Renal cortical epithelial cell (primary cell): ENCODE results near the gene M1AP. TPM values are rescaled to one million over a fixed set of nuclear protein-coding genes. Genes with fewer than 3 reads are reported as not detected.
A peak's percentile ranks its signal among the peaks of the same experiment; 100 is the strongest.

ENCODE experiments used
- DNase-seq: peaks from one replicate; pipeline ENCODE4 v3.0.0-alpha.2; 2011; ENCODE audit warnings: low read depth
- total RNA-seq: library from RNA; depleted of rRNA; stranded (reverse); fragments of >200 nt; gene quantifications from 2 replicates; pipeline ENCODE4 v1.2.3, GENCODE V29; 2014

The M1AP gene
- 0.17 and 0.85 TPM in 2 replicates for total RNA-seq

- DNase-seq = no peak
These were observed at the start of gene M1AP for GRCh38 chr2:74648009-74648443. M1AP (minus strand) TSS chr2:74648330; CDS start chr2:74640275, 8,055 bp downstream.

GRCh38 chr2:74696829-74697228, 48.7 kb upstream of the M1AP start:
- no peak for DNase-seq

GRCh38 chr2:74695663-74696062, 47.5 kb upstream of the M1AP start:
- no peak for DNase-seq

GRCh38 chr2:74694281-74694680, 46.2 kb upstream of the M1AP start:
- DNase-seq = no peak

- no peak for DNase-seq
These were observed 45.5 kb upstream of the M1AP start for GRCh38 chr2:74693668-74694067.

- DNase-seq = no peak
These were observed 45.1 kb upstream of the M1AP start for GRCh38 chr2:74693213-74693612.

- no peak for DNase-seq
These were observed 43.8 kb upstream of the M1AP start for GRCh38 chr2:74691929-74692328.

- DNase-seq = peak; percentile 71
These were observed 42.4 kb upstream of the M1AP start for GRCh38 chr2:74690571-74690970.

GRCh38 chr2:74689671-74690070, 41.5 kb upstream of the M1AP start:
- DNase-seq = no peak

GRCh38 chr2:74688881-74689280, 40.8 kb upstream of the M1AP start:
- no peak for DNase-seq

- DNase-seq = no peak
These were observed 37.3 kb upstream of the M1AP start for GRCh38 chr2:74685408-74685807.

GRCh38 chr2:74682501-74682900, 34.4 kb upstream of the M1AP start:
- DNase-seq = no peak

GRCh38 chr2:74679615-74680014, 31.5 kb upstream of the M1AP start:
- no peak for DNase-seq

- no peak for DNase-seq
These were observed 28.2 kb upstream of the M1AP start for GRCh38 chr2:74676331-74676730.

- no peak for DNase-seq
These were observed 27.0 kb upstream of the M1AP start for GRCh38 chr2:74675090-74675489.

- no peak for DNase-seq
These were observed 25.8 kb upstream of the M1AP start for GRCh38 chr2:74673826-74674528.

GRCh38 chr2:74671479-74671878, 23.3 kb upstream of the M1AP start:
- peak; percentile 42 for DNase-seq

- no peak for DNase-seq
These were observed 22.1 kb upstream of the M1AP start for GRCh38 chr2:74670263-74670662.

GRCh38 chr2:74668087-74668486, 20.0 kb upstream of the M1AP start:
- DNase-seq = no peak

- no peak for DNase-seq
These were observed 11.3 kb upstream of the M1AP start for GRCh38 chr2:74659462-74659861.

- no peak for DNase-seq
These were observed 10.4 kb upstream of the M1AP start for GRCh38 chr2:74658516-74658915.

- DNase-seq = no peak
These were observed 7.4 kb upstream of the M1AP start for GRCh38 chr2:74655579-74655978.

GRCh38 chr2:74653985-74654882, 6.1 kb upstream of the M1AP start, which contains the start of gene SEMA4F:
SEMA4F (plus strand) TSS chr2:74654247; CDS start chr2:74654377, 130 bp downstream.
- DNase-seq = peak; percentile 90
